Ovary (tissue), 3 donors: ENCODE data around the gene COL18A1.

Experiments used
- CTCF ChIP-seq, 3 donors: fragments of 450-650 bp in 2 of 3; fragments of 200-600 bp in 1 of 3; IDR thresholded peaks; one replicate each; pipeline versions ENCODE4 v1.5.1 to v1.8.0; 2016 to 2022; ENCODE audit warnings: antibody characterized with exemption in 3 of 3, mild to moderate bottlenecking in 1 of 3
- POLR2A ChIP-seq: fragments of 450-650 bp; IDR thresholded peaks from one replicate; pipeline ENCODE4 v1.6.1; 2017; ENCODE audit warnings: antibody characterized with exemption, mild to moderate bottlenecking, moderate library complexity
- donor health status: DM: no; HTN: no; CAD: no.

- TF ChIP-seq CTCF (IDR thresholded peaks at IDR 0.05) (no peak), POLR2A (no peak)
Measured at GRCh38 chr21:45388011-45388521, 16.9 kb upstream of the COL18A1 start.
